Activated CD8-positive, alpha-beta T cell treated with anti-CD3 and anti-CD28 coated beads, Interleukin-2, amount 10 ng/mL, durations not matched to agents 7 days and 5 days (primary cell): ENCODE results near the gene TBC1D2B. TPM values are rescaled to one million over a fixed set of nuclear protein-coding genes. Genes with fewer than 3 reads are reported as not detected.

Experiments
- ATAC-seq: fragments of 150-1000 bp; cut with Tn5 transposase; one replicate; pipeline ENCODE4 v1.10.0; 2021; ENCODE audit warnings: moderate library complexity
- CTCF ChIA-PET: fragments of 350-600 bp; sonication (Branson Sonifier 250); formaldehyde crosslinking; loops from one replicate; lab custom pipeline; 2021; ENCODE audit warnings: antibody characterized with exemption; lab: Charles Lee
- POLR2A ChIA-PET: fragments of 350-600 bp; sonication (Branson Sonifier 250); formaldehyde crosslinking; loops from one replicate; lab custom pipeline; 2021; ENCODE audit warnings: antibody characterized with exemption; lab: Charles Lee
- DNase-seq: peaks from one replicate; pipeline ENCODE4 v3.0.0-alpha.2; 2020
- H3K27ac Mint-ChIP-seq: one replicate; pipeline ENCODE4 v1.8.0; 2021; ENCODE audit warnings: mild to moderate bottlenecking, mixed read lengths
- H3K27me3 Mint-ChIP-seq: one replicate; pipeline ENCODE4 v1.8.0; 2021; ENCODE audit warnings: low read depth, mixed read lengths
- H3K36me3 Mint-ChIP-seq: one replicate; pipeline ENCODE4 v1.8.0; 2021; ENCODE audit warnings: low read depth, mixed read lengths
- H3K4me1 Mint-ChIP-seq: one replicate; pipeline ENCODE4 v1.8.0; 2021; ENCODE audit warnings: low read depth, mixed read lengths
- H3K4me3 Mint-ChIP-seq: one replicate; pipeline ENCODE4 v1.8.0; 2021; ENCODE audit warnings: mild to moderate bottlenecking, mixed read lengths
- H3K9me3 Mint-ChIP-seq: one replicate; pipeline ENCODE4 v1.8.0; 2022; ENCODE audit warnings: mixed read lengths; ENCODE audit not compliant: insufficient read depth
- total RNA-seq, 2 experiments: library from RNA; stranded (reverse); gene quantifications; one replicate each; pipeline ENCODE4 v1.2.3, GENCODE V29; 2021

The TBC1D2B gene
- total RNA-seq, 2 experiments from 2014 or later, result 109 to 119 TPM

GRCh38 chr15:78044407-78045155 lies 32.9 kb downstream of the TBC1D2B start:
- POLR2A ChIA-PET, result no interaction called here
- H3K4me1 Mint-ChIP-seq, result peaks cover 94% of the 10 kb centered on the region
- DNase-seq (peak; percentile 48), ATAC-seq (peak; percentile 59)
- no peaks in the 10 kb centered on the region for H3K27me3 Mint-ChIP-seq
- CTCF ChIA-PET, result interaction anchor here (0.9 to 21.0 kb wide), 6 partner anchors 8 to 63 kb away, joined by 3 to 305 read pairs (median 8); partner anchors contain the start of gene TBC1D2B
- peak overlapping the region; percentile 79 for H3K27ac Mint-ChIP-seq
- H3K36me3 Mint-ChIP-seq, result peaks cover 68% of the 10 kb centered on the region
- peak overlapping the region; percentile 5 for H3K4me3 Mint-ChIP-seq
- H3K9me3 Mint-ChIP-seq, result no peaks in the 10 kb centered on the region

- DNase-seq, result no peak
- CTCF ChIA-PET, result interaction anchor here (0.8 to 21.0 kb wide), 10 partner anchors 8 to 82 kb away, joined by 3 to 305 read pairs (median 4); partner anchors contain the start of gene TBC1D2B
- H3K27ac Mint-ChIP-seq, result peak overlapping the region; percentile 77
- H3K9me3 Mint-ChIP-seq, result no peaks in the 10 kb centered on the region
- H3K4me3 Mint-ChIP-seq, result no peak overlapping the region
- peaks cover 75% of the 10 kb centered on the region for H3K36me3 Mint-ChIP-seq
- no peak for ATAC-seq
- POLR2A ChIA-PET, result no interaction called here
- no peaks in the 10 kb centered on the region for H3K27me3 Mint-ChIP-seq
- peaks cover 93% of the 10 kb centered on the region for H3K4me1 Mint-ChIP-seq
Measured at GRCh38 chr15:78041946-78042345, 35.6 kb downstream of the TBC1D2B start.

- ATAC-seq, result no peak
- H3K4me3 Mint-ChIP-seq, result no peak overlapping the region
- peak overlapping the region; percentile 60 for H3K27ac Mint-ChIP-seq
Measured at GRCh38 chr15:78040653-78041244, 36.8 kb downstream of the TBC1D2B start.

GRCh38 chr15:78038585-78039247 lies 38.8 kb downstream of the TBC1D2B start:
- peaks cover 74% of the 10 kb centered on the region for H3K36me3 Mint-ChIP-seq
- CTCF ChIA-PET, result interaction anchor here (1.4 to 7.0 kb wide), 2 partner anchors 9 to 69 kb away, joined by 4 to 55 read pairs; no protein-coding TSS in a partner anchor

More at GRCh38 chr15:78040653-78041244, 36.8 kb downstream of the TBC1D2B start:
- Mint-ChIP-seq H3K4me1 (peaks cover 93% of the 10 kb centered on the region), H3K9me3 (no peaks in the 10 kb centered on the region), H3K27me3 (no peaks in the 10 kb centered on the region), H3K36me3 (peaks cover 73% of the 10 kb centered on the region)
- DNase-seq, result no peak
- ChIA-PET CTCF (interaction anchor here (1.1 to 21.0 kb wide), 8 partner anchors 9 to 81 kb away, joined by 3 to 305 read pairs (median 4); partner anchors contain the start of genes SH2D7 and TBC1D2B), POLR2A (interaction anchor here (1.1 to 1.2 kb wide), 2 partner anchors 9 to 62 kb away, joined by 3 to 4 read pairs; no protein-coding TSS in a partner anchor)

GRCh38 chr15:78037779-78038305 lies 39.7 kb downstream of the TBC1D2B start:
- DNase-seq (no peak), ATAC-seq (no peak)
- H3K36me3 Mint-ChIP-seq, result peaks cover 74% of the 10 kb centered on the region
- CTCF ChIA-PET, result interaction anchor here (1.4 to 7.0 kb wide), 3 partner anchors 10 to 70 kb away, joined by 4 to 55 read pairs (median 6); no protein-coding TSS in a partner anchor
- no peaks in the 10 kb centered on the region for H3K9me3 Mint-ChIP-seq
- H3K4me3 Mint-ChIP-seq, result peak overlapping the region; percentile 19
- POLR2A ChIA-PET, result interaction anchor here (6.0 kb wide), 1 partner anchor 14 kb away, joined by 53 read pairs; no protein-coding TSS in a partner anchor
- peak overlapping the region; percentile 88 for H3K27ac Mint-ChIP-seq
- H3K27me3 Mint-ChIP-seq, result no peaks in the 10 kb centered on the region
- H3K4me1 Mint-ChIP-seq, result peaks cover 95% of the 10 kb centered on the region

More at GRCh38 chr15:78038585-78039247, 38.8 kb downstream of the TBC1D2B start:
- Mint-ChIP-seq H3K9me3 (no peaks in the 10 kb centered on the region), H3K27ac (peak overlapping the region; percentile 88), H3K27me3 (no peaks in the 10 kb centered on the region), H3K4me3 (no peak overlapping the region), H3K4me1 (peaks cover 95% of the 10 kb centered on the region)
- no peak for ATAC-seq
- POLR2A ChIA-PET, result interaction anchor here (6.0 kb wide), 1 partner anchor 13 kb away, joined by 53 read pairs; no protein-coding TSS in a partner anchor
- DNase-seq, result no peak

- no peaks in the 10 kb centered on the region for H3K27me3 Mint-ChIP-seq
- DNase-seq (no peak), ATAC-seq (no peak)
- ChIA-PET CTCF (interaction anchor here (2.3 to 7.0 kb wide), 4 partner anchors 14 to 71 kb away, joined by 6 to 64 read pairs (median 50); no protein-coding TSS in a partner anchor), POLR2A (interaction anchor here (6.0 kb wide), 1 partner anchor 14 kb away, joined by 53 read pairs; no protein-coding TSS in a partner anchor)
- H3K9me3 Mint-ChIP-seq, result no peaks in the 10 kb centered on the region
- peaks cover 94% of the 10 kb centered on the region for H3K4me1 Mint-ChIP-seq
- peaks cover 73% of the 10 kb centered on the region for H3K36me3 Mint-ChIP-seq
- H3K27ac Mint-ChIP-seq, result peak overlapping the region; percentile 75
- H3K4me3 Mint-ChIP-seq, result no peak overlapping the region
Measured at GRCh38 chr15:78037328-78037727, 40.2 kb downstream of the TBC1D2B start.

GRCh38 chr15:78035861-78036476 lies 41.5 kb downstream of the TBC1D2B start:
- DNase-seq, result no peak
- Mint-ChIP-seq H3K27me3 (no peaks in the 10 kb centered on the region), H3K9me3 (no peaks in the 10 kb centered on the region), H3K36me3 (peaks cover 77% of the 10 kb centered on the region), H3K4me1 (peaks cover 92% of the 10 kb centered on the region), H3K4me3 (peak overlapping the region; percentile 64), H3K27ac (peak overlapping the region; percentile 79)
- POLR2A ChIA-PET, result interaction anchor here (1.8 to 6.0 kb wide), 4 partner anchors 11 to 35 kb away, joined by 6 to 53 read pairs (median 18); no protein-coding TSS in a partner anchor
- no peak for ATAC-seq
- CTCF ChIA-PET, result interaction anchor here (0.7 to 7.0 kb wide), 22 partner anchors 8 to 205 kb away, joined by 3 to 64 read pairs (median 8); partner anchors contain the start of gene TBC1D2B

- peaks cover 91% of the 10 kb centered on the region for H3K4me1 Mint-ChIP-seq
- H3K36me3 Mint-ChIP-seq, result peaks cover 80% of the 10 kb centered on the region
- no peak for ATAC-seq
- CTCF ChIA-PET, result interaction anchor here (0.7 to 7.0 kb wide), 25 partner anchors 9 to 205 kb away, joined by 3 to 64 read pairs (median 8); partner anchors contain the start of gene TBC1D2B
- POLR2A ChIA-PET, result interaction anchor here (0.6 to 6.0 kb wide), 8 partner anchors 12 to 42 kb away, joined by 3 to 53 read pairs (median 8); partner anchors contain the start of gene TBC1D2B
- H3K9me3 Mint-ChIP-seq, result no peaks in the 10 kb centered on the region
- H3K27me3 Mint-ChIP-seq, result no peaks in the 10 kb centered on the region
- peak; percentile 51 for DNase-seq
- H3K27ac Mint-ChIP-seq, result peak overlapping the region; percentile 79
- peak overlapping the region; percentile 64 for H3K4me3 Mint-ChIP-seq
Measured at GRCh38 chr15:78035321-78035751, 42.2 kb downstream of the TBC1D2B start.

GRCh38 chr15:78034495-78035191 lies 42.9 kb downstream of the TBC1D2B start:
- peaks cover 88% of the 10 kb centered on the region for H3K4me1 Mint-ChIP-seq
- H3K9me3 Mint-ChIP-seq, result no peaks in the 10 kb centered on the region
- peaks cover 77% of the 10 kb centered on the region for H3K36me3 Mint-ChIP-seq
- CTCF ChIA-PET, result interaction anchor here (0.7 to 7.0 kb wide), 27 partner anchors 10 to 161 kb away, joined by 3 to 64 read pairs (median 8); partner anchors contain the start of gene TBC1D2B
- no peaks in the 10 kb centered on the region for H3K27me3 Mint-ChIP-seq
- DNase-seq, result peak; percentile 90
- H3K27ac Mint-ChIP-seq, result peak overlapping the region; percentile 79
- peak; percentile 91 for ATAC-seq
- peak overlapping the region; percentile 64 for H3K4me3 Mint-ChIP-seq
- POLR2A ChIA-PET, result interaction anchor here (1.2 to 6.0 kb wide), 9 partner anchors 13 to 69 kb away, joined by 3 to 53 read pairs (median 6); no protein-coding TSS in a partner anchor
